Prostate gland (tissue), 2 donors: Measurements from ENCODE around the gene GBX2. TPM values are rescaled to one million over a fixed set of nuclear protein-coding genes. Genes with fewer than 3 reads are reported as not detected.

Experiments
- DNase-seq: peaks from one replicate; pipeline ENCODE4 v3.0.0-alpha.2; 2019; ENCODE audit warnings: low spot score
- H3K27ac ChIP-seq, 2 donors: fragments of 200-600 bp; sonication (generic); 2 replicates each; pipeline ENCODE4 v1.5.1; 2017 to 2019
- H3K27me3 ChIP-seq: fragments of 200-600 bp; sonication (generic); replicated peaks from 2 replicates; pipeline ENCODE4 v1.5.1; 2019; ENCODE audit not compliant: insufficient read depth
- H3K36me3 ChIP-seq, 2 donors: fragments of 200-600 bp; sonication (generic); 1 replicate in 1 of 2; 2 replicates in 1 of 2; pipeline versions ENCODE4 v1.5.1 to v1.8.1; 2017 to 2019
- H3K4me1 ChIP-seq: fragments of 200-600 bp; sonication (generic); replicated peaks from 2 replicates; pipeline ENCODE4 v1.5.1; 2019
- H3K4me3 ChIP-seq, 2 donors: fragments of 200-600 bp; sonication (generic); 2 replicates each; pipeline ENCODE4 v1.5.1; 2017 to 2019
- H3K9me3 ChIP-seq: fragments of 200-600 bp; sonication (generic); 2 replicates; pipeline ENCODE4 v1.5.1; 2017
- CTCF ChIP-seq, 4 experiments: fragments of 200-600 bp in 2 of 4; fragments of 450-650 bp in 2 of 4; sonication (generic) in 2 of 4; IDR thresholded peaks; 1 replicate in 3 of 4; 2 replicates in 1 of 4; pipeline ENCODE4 v1.5.1; 2016 to 2019; ENCODE audit warnings: antibody characterized with exemption in 4 of 4, mild to moderate bottlenecking in 2 of 4, moderate library complexity in 2 of 4
- POLR2A ChIP-seq: fragments of 450-650 bp; IDR thresholded peaks from one replicate; pipeline ENCODE4 v1.6.1; 2016; ENCODE audit warnings: antibody characterized with exemption, mild to moderate bottlenecking
- POLR2AphosphoS5 ChIP-seq: sonication (generic); formaldehyde crosslinking; IDR thresholded peaks from one replicate; pipeline ENCODE4 v1.6.1; 2017; ENCODE audit warnings: antibody characterized with exemption
- WGBS: methylation state at CpG from one replicate; pipeline ENCODE4 v1.1.5; 2018; 5-methylcytosine and 5-hydroxymethylcytosine counted together
- intact Hi-C: fragments of 100-400 bp; cut with DNase I; formaldehyde crosslinking; loops from one replicate; pipeline ENCODE4 v1.14.2; 2022
- total RNA-seq, 2 donors: library from RNA; depleted of rRNA; stranded (reverse); fragments of >200 nt; gene quantifications; one replicate each; pipeline ENCODE4 v1.1.0, GENCODE V29; 2016

GBX2 gene
- total RNA-seq, 2 donors from 2014 or later = 0.23 TPM; not detected in 1

- Histone ChIP-seq H3K27ac (no peak overlapping the region), H3K4me3 (no peak overlapping the region), H3K4me1 (no peaks in the 10 kb centered on the region), H3K36me3 (no peaks in the 10 kb centered on the region), H3K9me3 (no peaks in the 10 kb centered on the region), H3K27me3 (no peaks in the 10 kb centered on the region)
- no peak for DNase-seq
- WGBS = 51% methylated on average over 13 of the region's 19 CpGs
- no peak for TF ChIP-seq POLR2A
- TF ChIP-seq CTCF (IDR thresholded peaks at IDR 0.05) = no peak
- intact Hi-C loops = no loop called here
These were observed 31.6 kb downstream of the GBX2 start for GRCh38 chr2:236136538-236136937.

GRCh38 chr2:236133410-236134012, 34.7 kb downstream of the GBX2 start:
- WGBS = 94% methylated on average over 12 of the region's 12 CpGs
- Histone ChIP-seq H3K36me3 (no peaks in the 10 kb centered on the region), H3K27ac (no peak overlapping the region), H3K9me3 (no peaks in the 10 kb centered on the region), H3K27me3 (no peaks in the 10 kb centered on the region), H3K4me3 (no peak overlapping the region), H3K4me1 (no peaks in the 10 kb centered on the region)
- TF ChIP-seq POLR2A (no peak), CTCF (IDR thresholded peaks at IDR 0.05) (no peak), POLR2AphosphoS5 (no peak)
- intact Hi-C loops = no loop called here
- DNase-seq = no peak

DNA sequence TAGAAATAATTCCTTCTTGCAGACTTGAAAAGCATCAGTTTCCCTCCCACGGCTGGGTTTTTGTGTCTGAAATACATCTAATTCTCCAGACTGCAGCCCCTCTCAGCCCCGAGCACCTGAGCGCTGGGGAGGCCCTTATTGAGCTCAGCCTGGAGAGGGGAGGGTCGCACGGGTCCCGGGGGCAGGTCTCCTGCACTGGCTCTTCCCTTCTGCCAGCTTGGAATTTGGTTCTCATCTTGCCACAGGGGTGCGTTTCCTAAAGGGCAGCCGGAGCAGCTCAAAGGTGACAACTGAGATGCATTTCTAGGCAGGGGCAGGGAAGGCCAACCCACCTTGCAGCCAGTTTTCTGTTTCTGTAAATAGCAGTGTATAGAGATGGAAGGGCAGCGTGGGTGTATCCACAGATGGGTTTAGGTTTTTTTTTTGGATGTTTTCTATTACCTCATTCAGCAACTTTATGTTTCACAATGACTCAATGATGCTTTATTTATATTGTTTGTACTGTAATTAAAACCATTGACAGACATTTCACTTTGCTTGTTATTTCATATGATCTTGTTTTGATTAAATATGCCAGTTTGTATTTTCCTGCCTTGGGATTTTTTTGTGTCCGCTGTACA, 37.0 kb downstream of the GBX2 start:
- Histone ChIP-seq H3K9me3 (no peaks in the 10 kb centered on the region), H3K36me3 (no peaks in the 10 kb centered on the region), H3K27me3 (no peaks in the 10 kb centered on the region), H3K4me1 (no peaks in the 10 kb centered on the region), H3K4me3 (no peak overlapping the region), H3K27ac (no peak overlapping the region)
- DNase-seq = no peak
- WGBS = 84% methylated on average over 10 of the region's 10 CpGs
- intact Hi-C loops = no loop called here
- no peak for TF ChIP-seq POLR2AphosphoS5
- no peak for TF ChIP-seq POLR2A
- no peak for TF ChIP-seq CTCF (IDR thresholded peaks at IDR 0.05)

GRCh38 chr2:236130349-236130998, 37.7 kb downstream of the GBX2 start:
- Histone ChIP-seq H3K4me1 (no peaks in the 10 kb centered on the region), H3K9me3 (no peaks in the 10 kb centered on the region), H3K27ac (no peak overlapping the region), H3K36me3 (no peaks in the 10 kb centered on the region), H3K4me3 (no peak overlapping the region), H3K27me3 (no peaks in the 10 kb centered on the region)
- no peak for DNase-seq
- intact Hi-C loops = no loop called here
- TF ChIP-seq CTCF (IDR thresholded peaks at IDR 0.05) (no peak), POLR2A (no peak), POLR2AphosphoS5 (no peak)
- WGBS = 93% methylated on average over 6 of the region's 6 CpGs

DNA sequence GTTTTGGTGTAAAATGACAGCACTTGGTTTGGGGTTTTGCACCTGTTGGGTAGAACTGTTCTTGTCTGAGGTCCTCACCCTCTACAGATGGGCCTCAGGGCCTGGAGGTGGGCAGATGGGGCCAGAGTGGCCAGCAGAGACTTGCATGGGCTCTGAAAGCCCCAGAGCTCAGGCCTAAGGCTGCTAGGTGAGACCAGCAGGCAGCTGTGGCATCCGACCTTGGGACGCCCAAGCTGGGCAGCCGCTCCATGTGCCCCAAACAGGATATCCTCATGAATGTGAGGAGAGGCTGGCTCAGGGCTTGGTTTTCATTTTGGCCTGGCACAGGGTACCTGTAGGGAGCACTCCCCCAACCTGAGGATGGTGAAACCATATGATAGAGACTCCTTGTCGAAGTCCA, 38.3 kb downstream of the GBX2 start:
- Histone ChIP-seq H3K27me3 (no peaks in the 10 kb centered on the region), H3K27ac (no peak overlapping the region), H3K36me3 (no peaks in the 10 kb centered on the region), H3K9me3 (no peaks in the 10 kb centered on the region), H3K4me3 (no peak overlapping the region), H3K4me1 (no peaks in the 10 kb centered on the region)
- TF ChIP-seq CTCF (IDR thresholded peaks at IDR 0.05) (no peak), POLR2A (no peak), POLR2AphosphoS5 (no peak)
- 94% methylated on average over 4 of the region's 4 CpGs for WGBS
- intact Hi-C loops = no loop called here
- no peak for DNase-seq
